HCT116 (cell line): ENCODE results near the gene FOXA2. TPM values are rescaled to one million over a fixed set of nuclear protein-coding genes. Genes with fewer than 3 reads are reported as not detected.

Source experiments
- ATAC-seq: fragments of 200-7000 bp; cut with Tn5 transposase; 2 replicates; pipeline ENCODE4 v1.9.1; 2020; ENCODE audit warnings: mild to moderate bottlenecking, moderate library complexity
- BruUV-seq: library from RNA; stranded (reverse); fragments of 400-500 nt; replicated peaks from 2 replicates; lab custom pipeline; 2021; lab: Mats Ljungman, UMichigan
- CTCF ChIA-PET: fragments of 300-600 bp; sonication (Branson Sonifier 250); formaldehyde crosslinking; loops from one replicate; lab custom pipeline; 2021; ENCODE audit warnings: antibody characterized with exemption; lab: Charles Lee
- POLR2A ChIA-PET: fragments of 300-600, 350-600 bp; sonication (Branson Sonifier 250); formaldehyde crosslinking; loops from one replicate; lab custom pipeline; 2021; ENCODE audit warnings: antibody characterized with exemption; lab: Charles Lee
- RAD21 ChIA-PET, 2 experiments: fragments of 300-600 bp; sonication (Branson Sonifier 250); formaldehyde crosslinking; loops; one replicate each; lab custom pipeline; 2023; ENCODE audit warnings: low total read pairs in 2 of 2; ENCODE audit not compliant: uncharacterized antibody in 2 of 2, unreplicated experiment in 2 of 2, low non-redundant PET in 1 of 2; lab: Charles Lee
- DNase-seq: peaks from one replicate; pipeline ENCODE4 v3.0.0-alpha.2; 2010; ENCODE audit warnings: low read depth, low spot score
- H2AFZ ChIP-seq: fragments of 200-600 bp; shearing (Covaris generic), sonication (generic); 2 replicates; pipeline ENCODE4 v1.6.1; 2017; ENCODE audit warnings: low read depth, mixed run types, mixed read lengths, antibody characterized with exemption, low read length; ENCODE audit not compliant: poor library complexity, severe bottlenecking
- H3K27ac ChIP-seq: 2 replicates; pipeline ENCODE4 v1.5.1; 2012; ENCODE audit warnings: low read depth, low read length
- H3K27me3 ChIP-seq: fragments of 200-600 bp; sonication (generic); 2 replicates; pipeline ENCODE4 v1.6.1; 2016; ENCODE audit warnings: mixed run types, low read length, mixed read lengths; ENCODE audit not compliant: insufficient read depth
- H3K36me3 ChIP-seq, 2 experiments: fragments of 200-500 bp in 1 of 2; fragments of 200-600 bp in 1 of 2; sonication (Bioruptor generic) in 1 of 2; sonication (generic) in 1 of 2; 2 replicates each; pipeline versions ENCODE4 v1.5.1 to v1.6.1; 2014 to 2016; ENCODE audit warnings: low read length in 2 of 2, inconsistent platforms in 1 of 2, mixed read lengths in 1 of 2, mixed run types in 1 of 2; ENCODE audit not compliant: insufficient read depth in 2 of 2, control insufficient read depth in 1 of 2
- H3K4me1 ChIP-seq, 2 experiments: fragments of 200-600 bp in 1 of 2; sonication (generic) in 1 of 2; 2 replicates each; pipeline versions ENCODE4 v1.5.1 to v1.6.1; 2012 to 2017; ENCODE audit warnings: low read length in 2 of 2, inconsistent platforms in 1 of 2, mild to moderate bottlenecking in 1 of 2, mixed read lengths in 1 of 2, mixed run types in 1 of 2, moderate library complexity in 1 of 2; ENCODE audit not compliant: insufficient read depth in 2 of 2, control insufficient read depth in 1 of 2
- H3K4me2 ChIP-seq: fragments of 200-600 bp; sonication (generic); 2 replicates; pipeline ENCODE4 v1.6.1; 2017; ENCODE audit warnings: mixed run types, low read length, mixed read lengths
- H3K4me3 ChIP-seq, 2 experiments: fragments of 200-600 bp in 1 of 2; sonication (generic) in 1 of 2; replicated peaks in 1 of 2; 2 replicates each; pipeline ENCODE4 v1.5.1; 2011 to 2016; ENCODE audit warnings: low read length in 2 of 2, control low read depth in 1 of 2, low read depth in 1 of 2, mild to moderate bottlenecking in 1 of 2, mixed read lengths in 1 of 2, mixed run types in 1 of 2
- H3K79me2 ChIP-seq: fragments of 200-600 bp; sonication (generic); 2 replicates; pipeline ENCODE4 v1.6.1; 2017; ENCODE audit warnings: mild to moderate bottlenecking, mixed run types, low read length, moderate library complexity, mixed read lengths; ENCODE audit not compliant: insufficient read depth
- H3K9ac ChIP-seq: fragments of 200-600 bp; sonication (generic); 2 replicates; pipeline ENCODE4 v1.6.1; 2016; ENCODE audit warnings: low read length, mixed read lengths
- H3K9me2 ChIP-seq: fragments of 200-600 bp; sonication (generic), shearing (Covaris generic); 2 replicates; pipeline ENCODE4 v1.6.1; 2017; ENCODE audit warnings: mixed run types, mild to moderate bottlenecking, moderate library complexity; ENCODE audit not compliant: insufficient read depth
- H3K9me3 ChIP-seq, 2 experiments: fragments of 200-500 bp in 1 of 2; fragments of 200-600 bp in 1 of 2; sonication (Bioruptor generic) in 1 of 2; sonication (generic) in 1 of 2; 2 replicates each; pipeline ENCODE4 v1.6.1; 2014 to 2017; ENCODE audit warnings: low read length in 2 of 2, mixed read lengths in 2 of 2, inconsistent platforms in 1 of 2, low read depth in 1 of 2, mild to moderate bottlenecking in 1 of 2, mixed run types in 1 of 2, moderate library complexity in 1 of 2; ENCODE audit not compliant: control insufficient read depth in 1 of 2, insufficient read depth in 1 of 2
- H4K20me1 ChIP-seq: fragments of 200-600 bp; sonication (generic), shearing (Covaris generic); 2 replicates; pipeline ENCODE4 v1.6.1; 2017; ENCODE audit warnings: mixed run types, mild to moderate bottlenecking, moderate library complexity; ENCODE audit not compliant: insufficient read depth
- CBX3 ChIP-seq: IDR thresholded peaks from 2 replicates; pipeline ENCODE4 v1.6.1; 2012; ENCODE audit warnings: low read depth
- CEBPB ChIP-seq: IDR thresholded peaks from 2 replicates; pipeline ENCODE4 v1.6.1; 2012; ENCODE audit warnings: low read depth
- EGR1 ChIP-seq: IDR thresholded peaks from 2 replicates; pipeline ENCODE4 v1.6.1; 2012; ENCODE audit warnings: low read depth
- ELF1 ChIP-seq: IDR thresholded peaks from 2 replicates; pipeline ENCODE4 v1.6.1; 2012; ENCODE audit warnings: low read depth, borderline replicate concordance
- EZH2 ChIP-seq: fragments of 200-600 bp; sonication (generic); IDR thresholded peaks from 2 replicates; pipeline ENCODE4 v1.6.1; 2017; ENCODE audit warnings: antibody characterized with exemption, mixed run types
- EZH2phosphoT487 ChIP-seq: fragments of 200-600 bp; IDR thresholded peaks from 2 replicates; pipeline ENCODE4 v1.6.1; 2018; ENCODE audit warnings: antibody characterized with exemption, borderline replicate concordance
- FOSL1 ChIP-seq: IDR thresholded peaks from 2 replicates; pipeline ENCODE4 v1.6.1; 2012; ENCODE audit warnings: low read depth
- JUND ChIP-seq: IDR thresholded peaks from 2 replicates; pipeline ENCODE4 v1.6.1; 2012
- POLR2A ChIP-seq: IDR thresholded peaks from 2 replicates; pipeline ENCODE4 v1.7.0; 2011; ENCODE audit warnings: borderline replicate concordance; ENCODE audit not compliant: insufficient read depth, insufficient read length; ENCODE audit errors: extremely low read depth
- POLR2AphosphoS5 ChIP-seq: IDR thresholded peaks from 2 replicates; pipeline ENCODE4 v1.6.1; 2011; ENCODE audit warnings: mild to moderate bottlenecking, low read depth, low read length, moderate library complexity
- RAD21 ChIP-seq: IDR thresholded peaks from 2 replicates; pipeline ENCODE4 v1.6.1; 2012; ENCODE audit warnings: low read depth, mild to moderate bottlenecking
- SIN3A ChIP-seq: IDR thresholded peaks from 2 replicates; pipeline ENCODE4 v1.6.1; 2012; ENCODE audit warnings: low read depth
- SP1 ChIP-seq: IDR thresholded peaks from 2 replicates; pipeline ENCODE4 v1.6.1; 2012; ENCODE audit warnings: low read depth
- ZFX ChIP-seq: fragments of 450-650 bp; IDR thresholded peaks from 2 replicates; pipeline ENCODE4 v1.6.1; 2017
- ZNF274 ChIP-seq: fragments of 200-500 bp; sonication (Bioruptor generic); IDR thresholded peaks from 2 replicates; pipeline ENCODE4 v1.6.1; 2014; ENCODE audit warnings: mild to moderate bottlenecking, low read depth, low read length, inconsistent platforms
- intact Hi-C: fragments of 100-400 bp; cut with micrococcal nuclease; formaldehyde crosslinking; loops from 2 replicates; pipeline ENCODE4 v1.10.0; 2022
- total RNA-seq: library from RNA; stranded (reverse); gene quantifications from one replicate; pipeline ENCODE4 v1.2.1, GENCODE V29; 2021; ENCODE audit not compliant: unreplicated experiment
- TF ChIP-seq, protein P1 (sequence below): IDR thresholded peaks from 2 replicates; pipeline ENCODE4 v1.6.1; 2011; ENCODE audit warnings: mild to moderate bottlenecking, low read length, moderate library complexity; ENCODE audit not compliant: insufficient replicate concordance; ENCODE audit errors: extremely low read depth
- TF ChIP-seq, protein P2 (sequence below): IDR thresholded peaks from 2 replicates; pipeline ENCODE4 v1.6.1; 2012
- TF ChIP-seq, protein P3 (sequence below): IDR thresholded peaks from 2 replicates; pipeline ENCODE4 v1.6.1; 2012; ENCODE audit warnings: low read depth
- TF ChIP-seq, protein P4 (sequence below), 3 experiments: fragments of 200-600 bp in 1 of 3; sonication (generic) in 1 of 3; IDR thresholded peaks in 2 of 3; conservative IDR thresholded peaks in 1 of 3; 2 replicates each; pipeline ENCODE4 v1.5.1; 2012 to 2017; ENCODE audit warnings: low read depth in 2 of 3, low read length in 2 of 3, antibody characterized with exemption in 1 of 3, borderline replicate concordance in 1 of 3, control low read depth in 1 of 3, mild to moderate bottlenecking in 1 of 3, mixed read lengths in 1 of 3, mixed run types in 1 of 3, moderate library complexity in 1 of 3; ENCODE audit not compliant: insufficient read depth in 1 of 3

The FOXA2 gene
- total RNA-seq, 1 experiment from 2014 or later, result 0.10 TPM

GRCh38 chr20:22615425-22615824 is 31.1 kb upstream of the FOXA2 start:
- ATAC-seq, result no peak
- no peaks in the 10 kb centered on the region for H3K9me3 ChIP-seq
- no peaks in the 10 kb centered on the region for H3K79me2 ChIP-seq
- peaks cover 0 to 7% of the 10 kb centered on the region in 2 experiments; a peak in 1 of 4 replicates for H3K4me1 ChIP-seq
- DNase-seq, result no peak
- BruUV-seq, result no TSS peak
- H3K9ac ChIP-seq, result no peak overlapping the region
- H3K9me2 ChIP-seq, result no peaks in the 10 kb centered on the region
- intact Hi-C loops, result no loop called here
- H3K27me3 ChIP-seq, result peaks cover 36% of the 10 kb centered on the region
- RAD21 ChIA-PET, result no interaction called here
- no peaks in the 10 kb centered on the region for H4K20me1 ChIP-seq
- H3K36me3 ChIP-seq, result no peaks in the 10 kb centered on the region
- H3K27ac ChIP-seq, result no peak overlapping the region
- H3K4me3 ChIP-seq, result no peak overlapping the region
- POLR2A ChIA-PET, result no interaction called here
- H3K4me2 ChIP-seq, result no peak overlapping the region
- H2AFZ ChIP-seq, result no peak overlapping the region
- CTCF ChIA-PET, result no interaction called here
- TF ChIP-seq ZNF274, result no peak
- TF ChIP-seq EZH2, result no peak
- no peak for TF ChIP-seq ELF1
- TF ChIP-seq EZH2phosphoT487, result no peak
- TF ChIP-seq SIN3A, result no peak
- no peak for TF ChIP-seq ZFX
- TF ChIP-seq SP1, result no peak
- TF ChIP-seq EGR1, result no peak
- TF ChIP-seq, protein P1, sequence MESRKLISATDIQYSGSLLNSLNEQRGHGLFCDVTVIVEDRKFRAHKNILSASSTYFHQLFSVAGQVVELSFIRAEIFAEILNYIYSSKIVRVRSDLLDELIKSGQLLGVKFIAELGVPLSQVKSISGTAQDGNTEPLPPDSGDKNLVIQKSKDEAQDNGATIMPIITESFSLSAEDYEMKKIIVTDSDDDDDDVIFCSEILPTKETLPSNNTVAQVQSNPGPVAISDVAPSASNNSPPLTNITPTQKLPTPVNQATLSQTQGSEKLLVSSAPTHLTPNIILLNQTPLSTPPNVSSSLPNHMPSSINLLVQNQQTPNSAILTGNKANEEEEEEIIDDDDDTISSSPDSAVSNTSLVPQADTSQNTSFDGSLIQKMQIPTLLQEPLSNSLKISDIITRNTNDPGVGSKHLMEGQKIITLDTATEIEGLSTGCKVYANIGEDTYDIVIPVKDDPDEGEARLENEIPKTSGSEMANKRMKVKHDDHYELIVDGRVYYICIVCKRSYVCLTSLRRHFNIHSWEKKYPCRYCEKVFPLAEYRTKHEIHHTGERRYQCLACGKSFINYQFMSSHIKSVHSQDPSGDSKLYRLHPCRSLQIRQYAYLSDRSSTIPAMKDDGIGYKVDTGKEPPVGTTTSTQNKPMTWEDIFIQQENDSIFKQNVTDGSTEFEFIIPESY, result no peak
- no peak for TF ChIP-seq FOSL1
- TF ChIP-seq, protein P2, sequence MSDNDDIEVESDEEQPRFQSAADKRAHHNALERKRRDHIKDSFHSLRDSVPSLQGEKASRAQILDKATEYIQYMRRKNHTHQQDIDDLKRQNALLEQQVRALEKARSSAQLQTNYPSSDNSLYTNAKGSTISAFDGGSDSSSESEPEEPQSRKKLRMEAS, result no peak
- no peak for TF ChIP-seq POLR2AphosphoS5
- TF ChIP-seq, protein P3, sequence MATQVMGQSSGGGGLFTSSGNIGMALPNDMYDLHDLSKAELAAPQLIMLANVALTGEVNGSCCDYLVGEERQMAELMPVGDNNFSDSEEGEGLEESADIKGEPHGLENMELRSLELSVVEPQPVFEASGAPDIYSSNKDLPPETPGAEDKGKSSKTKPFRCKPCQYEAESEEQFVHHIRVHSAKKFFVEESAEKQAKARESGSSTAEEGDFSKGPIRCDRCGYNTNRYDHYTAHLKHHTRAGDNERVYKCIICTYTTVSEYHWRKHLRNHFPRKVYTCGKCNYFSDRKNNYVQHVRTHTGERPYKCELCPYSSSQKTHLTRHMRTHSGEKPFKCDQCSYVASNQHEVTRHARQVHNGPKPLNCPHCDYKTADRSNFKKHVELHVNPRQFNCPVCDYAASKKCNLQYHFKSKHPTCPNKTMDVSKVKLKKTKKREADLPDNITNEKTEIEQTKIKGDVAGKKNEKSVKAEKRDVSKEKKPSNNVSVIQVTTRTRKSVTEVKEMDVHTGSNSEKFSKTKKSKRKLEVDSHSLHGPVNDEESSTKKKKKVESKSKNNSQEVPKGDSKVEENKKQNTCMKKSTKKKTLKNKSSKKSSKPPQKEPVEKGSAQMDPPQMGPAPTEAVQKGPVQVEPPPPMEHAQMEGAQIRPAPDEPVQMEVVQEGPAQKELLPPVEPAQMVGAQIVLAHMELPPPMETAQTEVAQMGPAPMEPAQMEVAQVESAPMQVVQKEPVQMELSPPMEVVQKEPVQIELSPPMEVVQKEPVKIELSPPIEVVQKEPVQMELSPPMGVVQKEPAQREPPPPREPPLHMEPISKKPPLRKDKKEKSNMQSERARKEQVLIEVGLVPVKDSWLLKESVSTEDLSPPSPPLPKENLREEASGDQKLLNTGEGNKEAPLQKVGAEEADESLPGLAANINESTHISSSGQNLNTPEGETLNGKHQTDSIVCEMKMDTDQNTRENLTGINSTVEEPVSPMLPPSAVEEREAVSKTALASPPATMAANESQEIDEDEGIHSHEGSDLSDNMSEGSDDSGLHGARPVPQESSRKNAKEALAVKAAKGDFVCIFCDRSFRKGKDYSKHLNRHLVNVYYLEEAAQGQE, result no peak
- no peak for TF ChIP-seq CEBPB
- no peak for TF ChIP-seq POLR2A
- TF ChIP-seq RAD21, result no peak
- TF ChIP-seq, protein P4, sequence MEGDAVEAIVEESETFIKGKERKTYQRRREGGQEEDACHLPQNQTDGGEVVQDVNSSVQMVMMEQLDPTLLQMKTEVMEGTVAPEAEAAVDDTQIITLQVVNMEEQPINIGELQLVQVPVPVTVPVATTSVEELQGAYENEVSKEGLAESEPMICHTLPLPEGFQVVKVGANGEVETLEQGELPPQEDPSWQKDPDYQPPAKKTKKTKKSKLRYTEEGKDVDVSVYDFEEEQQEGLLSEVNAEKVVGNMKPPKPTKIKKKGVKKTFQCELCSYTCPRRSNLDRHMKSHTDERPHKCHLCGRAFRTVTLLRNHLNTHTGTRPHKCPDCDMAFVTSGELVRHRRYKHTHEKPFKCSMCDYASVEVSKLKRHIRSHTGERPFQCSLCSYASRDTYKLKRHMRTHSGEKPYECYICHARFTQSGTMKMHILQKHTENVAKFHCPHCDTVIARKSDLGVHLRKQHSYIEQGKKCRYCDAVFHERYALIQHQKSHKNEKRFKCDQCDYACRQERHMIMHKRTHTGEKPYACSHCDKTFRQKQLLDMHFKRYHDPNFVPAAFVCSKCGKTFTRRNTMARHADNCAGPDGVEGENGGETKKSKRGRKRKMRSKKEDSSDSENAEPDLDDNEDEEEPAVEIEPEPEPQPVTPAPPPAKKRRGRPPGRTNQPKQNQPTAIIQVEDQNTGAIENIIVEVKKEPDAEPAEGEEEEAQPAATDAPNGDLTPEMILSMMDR (IDR thresholded peaks at IDR 0.05 in 2 of 3, conservative IDR thresholded peaks at IDR 0.05 in 1 of 3; ENCODE audit: borderline replicate concordance in 1 of 3, insufficient read depth in 1 of 3, low read depth in 2 of 3, low read length in 2 of 3), result no peak
- TF ChIP-seq JUND, result no peak
- TF ChIP-seq CBX3, result no peak
